GM23338 (cell line): ENCODE data around the gene RASA3. TPM values are rescaled to one million over a fixed set of nuclear protein-coding genes. Genes with fewer than 3 reads are reported as not detected.

Experiments used
- ATAC-seq: fragments of 200-7000 bp; cut with Tn5 transposase; 3 replicates; pipeline ENCODE4 v1.9.1; 2020
- DNase-seq: peaks from one replicate; pipeline ENCODE4 v3.0.0-alpha.2; 2015; ENCODE audit warnings: low spot score
- H2AFZ ChIP-seq: fragments of 200-600 bp; sonication (generic); 2 replicates; pipeline ENCODE4 v1.8.0; 2016; ENCODE audit warnings: antibody characterized with exemption, mild to moderate bottlenecking, moderate library complexity
- H3F3A ChIP-seq: fragments of 200-600 bp; sonication (generic); replicated peaks from 2 replicates; pipeline ENCODE4 v1.8.0; 2017; ENCODE audit warnings: antibody characterized with exemption, mixed run types, low read depth
- H3K27ac ChIP-seq: fragments of 200-600 bp; sonication (generic); 2 replicates; pipeline ENCODE4 v1.6.1; 2016; ENCODE audit warnings: low read depth
- H3K27me3 ChIP-seq: fragments of 200-600 bp; sonication (generic); 2 replicates; pipeline ENCODE4 v1.8.0; 2016; ENCODE audit warnings: mild to moderate bottlenecking, mixed run types, moderate library complexity; ENCODE audit not compliant: insufficient read depth
- H3K36me3 ChIP-seq: fragments of 200-600 bp; sonication (generic); 2 replicates; pipeline ENCODE4 v1.8.0; 2016; ENCODE audit warnings: mild to moderate bottlenecking; ENCODE audit not compliant: insufficient read depth
- H3K4me1 ChIP-seq: fragments of 200-600 bp; sonication (generic); 2 replicates; pipeline ENCODE4 v1.8.0; 2016; ENCODE audit warnings: mild to moderate bottlenecking, moderate library complexity; ENCODE audit not compliant: insufficient read depth
- H3K4me2 ChIP-seq: fragments of 200-600 bp; sonication (generic); 2 replicates; pipeline ENCODE4 v1.7.1; 2017; ENCODE audit warnings: mixed run types
- H3K4me3 ChIP-seq: fragments of 200-600 bp; sonication (generic); 2 replicates; pipeline ENCODE4 v1.6.1; 2016; ENCODE audit warnings: mixed run types
- H3K79me2 ChIP-seq: fragments of 200-600 bp; sonication (generic); replicated peaks from 2 replicates; pipeline ENCODE4 v1.8.0; 2017; ENCODE audit warnings: mild to moderate bottlenecking; ENCODE audit not compliant: insufficient read depth
- H3K9me2 ChIP-seq: fragments of 200-600 bp; sonication (generic); 2 replicates; pipeline ENCODE4 v1.8.0; 2017; ENCODE audit not compliant: insufficient read depth
- H4K20me1 ChIP-seq: fragments of 200-600 bp; sonication (generic); replicated peaks from 2 replicates; pipeline ENCODE4 v1.8.0; 2017; ENCODE audit warnings: mild to moderate bottlenecking; ENCODE audit not compliant: insufficient read depth
- H3K27ac Mint-ChIP-seq: 2 replicates; pipeline ENCODE4 v1.8.0; 2020; ENCODE audit warnings: inconsistent platforms, mild to moderate bottlenecking, moderate library complexity, mixed read lengths
- H3K27me3 Mint-ChIP-seq: 3 replicates; pipeline ENCODE4 v1.8.0; 2022; ENCODE audit warnings: low read depth, mild to moderate bottlenecking, moderate library complexity, mixed read lengths, inconsistent platforms; ENCODE audit not compliant: insufficient read depth, poor library complexity
- H3K36me3 Mint-ChIP-seq: 3 replicates; pipeline ENCODE4 v1.8.0; 2021; ENCODE audit warnings: low read depth, mild to moderate bottlenecking, inconsistent platforms, moderate library complexity, mixed read lengths
- H3K4me1 Mint-ChIP-seq: 3 replicates; pipeline ENCODE4 v1.8.0; 2020; ENCODE audit warnings: mild to moderate bottlenecking, inconsistent platforms, mixed read lengths
- H3K4me3 Mint-ChIP-seq: 3 replicates; pipeline ENCODE4 v1.8.0; 2021; ENCODE audit warnings: moderate library complexity, mild to moderate bottlenecking, inconsistent platforms, mixed read lengths
- H3K9me3 Mint-ChIP-seq: 3 replicates; pipeline ENCODE4 v1.8.0; 2020; ENCODE audit warnings: moderate library complexity, mild to moderate bottlenecking, inconsistent platforms, mixed read lengths
- CREB1 ChIP-seq: fragments of 250-450 bp; sonication (Bioruptor Pico); IDR thresholded peaks from 2 replicates; pipeline ENCODE4 v1.5.0; 2020; ENCODE audit warnings: low read depth, mild to moderate bottlenecking, moderate library complexity
- EZH2 ChIP-seq: fragments of 200-600 bp; sonication (generic); IDR thresholded peaks from one replicate; pipeline ENCODE4 v1.8.0; 2017; ENCODE audit warnings: antibody characterized with exemption, mild to moderate bottlenecking, low read depth; ENCODE audit not compliant: unreplicated experiment
- JUNB ChIP-seq: IDR thresholded peaks from one replicate; pipeline ENCODE4 v1.6.1; 2016; ENCODE audit warnings: antibody characterized with exemption; ENCODE audit not compliant: unreplicated experiment
- NANOG ChIP-seq: IDR thresholded peaks from 2 replicates; pipeline ENCODE4 v1.6.1; 2016; ENCODE audit warnings: antibody characterized with exemption, borderline replicate concordance
- POLR2AphosphoS5 ChIP-seq: IDR thresholded peaks from 2 replicates; pipeline ENCODE4 v1.6.1; 2016; ENCODE audit warnings: antibody characterized with exemption, low read depth
- STAT1 ChIP-seq: IDR thresholded peaks from one replicate; pipeline ENCODE4 v1.6.1; 2016; ENCODE audit warnings: antibody characterized with exemption; ENCODE audit not compliant: unreplicated experiment
- ZNF114 ChIP-seq: fragments of 250-450 bp; sonication (Bioruptor Pico); IDR thresholded peaks from 2 replicates; pipeline ENCODE4 v1.5.0; 2020; ENCODE audit warnings: mild to moderate bottlenecking, moderate library complexity
- ZNF331 ChIP-seq: fragments of 250-450 bp; sonication (Bioruptor Pico); IDR thresholded peaks from 2 replicates; pipeline ENCODE4 v1.5.0; 2020; ENCODE audit warnings: low read depth, mild to moderate bottlenecking, moderate library complexity
- polyA plus RNA-seq: library from polyadenylated mRNA; unstranded; fragments of >200 nt; fragmentation: Nextera tagmentation; extraction: Ambion mirVana; gene quantifications from 2 replicates; pipeline ENCODE4 v1.2.1, GENCODE V29; 2016
- total RNA-seq: library from RNA; depleted of rRNA; stranded (reverse); fragments of >200 nt; shearing (Covaris generic); gene quantifications from 2 replicates; pipeline ENCODE4 v1.2.3, GENCODE V29; 2014
- TF ChIP-seq, protein P1 (sequence below): fragments of 250-450 bp; sonication (Bioruptor Pico); IDR thresholded peaks from 2 replicates; pipeline ENCODE4 v1.5.0; 2020; ENCODE audit warnings: mild to moderate bottlenecking, moderate library complexity
- TF ChIP-seq, protein P2 (sequence below), 2 experiments: fragments of 200-600 bp in 1 of 2; sonication (generic) in 1 of 2; conservative IDR thresholded peaks; 2 replicates each; pipeline versions ENCODE4 v1.5.1 to v1.6.1; 2016 to 2017; ENCODE audit warnings: antibody characterized with exemption in 2 of 2, low read depth in 2 of 2, mild to moderate bottlenecking in 2 of 2, moderate library complexity in 1 of 2
- TF ChIP-seq, protein P3 (sequence below): IDR thresholded peaks from 2 replicates; pipeline ENCODE4 v1.6.1; 2016; ENCODE audit warnings: antibody characterized with exemption

RASA3 gene
- total and polyA plus RNA-seq, 2 experiments from 2014 or later: 11.2 to 20.7 TPM

DNA sequence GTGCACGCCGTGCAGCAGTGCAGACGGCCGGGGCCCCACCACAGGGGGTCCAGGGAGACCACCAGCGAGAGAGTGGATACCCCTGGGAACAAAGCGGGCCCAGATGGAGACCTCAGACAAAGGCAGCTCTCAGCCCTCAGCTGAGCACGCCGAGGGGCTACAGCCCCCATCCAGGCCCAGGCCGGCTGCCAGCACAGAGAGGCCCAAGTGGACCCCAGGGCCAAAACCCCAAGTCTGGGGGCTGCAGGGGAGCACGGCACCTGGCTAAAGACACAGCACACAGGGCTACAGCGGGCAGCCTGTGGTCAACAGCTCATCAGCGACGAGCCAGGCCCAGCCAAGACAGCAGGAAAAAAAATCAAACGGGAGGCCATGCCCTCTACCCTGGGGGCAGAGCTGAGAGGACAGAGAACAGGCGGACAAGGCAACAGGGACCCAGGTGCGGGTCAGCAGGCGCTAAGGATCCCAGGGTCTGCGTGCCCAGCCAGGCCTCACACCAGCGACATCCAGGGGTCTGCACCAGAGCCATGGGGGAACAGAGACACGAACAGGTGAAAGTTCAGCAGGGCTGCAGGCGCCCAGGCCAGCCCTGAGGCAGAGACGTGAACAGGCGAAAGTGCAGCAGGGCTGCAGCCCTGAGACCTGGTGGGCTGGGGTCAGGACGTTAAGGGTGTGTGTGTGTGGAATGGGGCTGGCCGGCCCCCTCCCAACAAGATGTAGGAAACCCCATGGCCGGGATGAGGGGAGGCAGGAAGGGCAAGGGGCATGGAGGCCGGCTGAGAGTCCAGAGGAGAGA is 34.3 kb downstream of the RASA3 start (continued):
- TF ChIP-seq STAT1: no peak
- TF ChIP-seq JUNB: no peak
- TF ChIP-seq CREB1: no peak
- no peak for TF ChIP-seq NANOG
- no peak for TF ChIP-seq ZNF114
- TF ChIP-seq ZNF331 (CRISPR knock-in tag): no peak

DNA sequence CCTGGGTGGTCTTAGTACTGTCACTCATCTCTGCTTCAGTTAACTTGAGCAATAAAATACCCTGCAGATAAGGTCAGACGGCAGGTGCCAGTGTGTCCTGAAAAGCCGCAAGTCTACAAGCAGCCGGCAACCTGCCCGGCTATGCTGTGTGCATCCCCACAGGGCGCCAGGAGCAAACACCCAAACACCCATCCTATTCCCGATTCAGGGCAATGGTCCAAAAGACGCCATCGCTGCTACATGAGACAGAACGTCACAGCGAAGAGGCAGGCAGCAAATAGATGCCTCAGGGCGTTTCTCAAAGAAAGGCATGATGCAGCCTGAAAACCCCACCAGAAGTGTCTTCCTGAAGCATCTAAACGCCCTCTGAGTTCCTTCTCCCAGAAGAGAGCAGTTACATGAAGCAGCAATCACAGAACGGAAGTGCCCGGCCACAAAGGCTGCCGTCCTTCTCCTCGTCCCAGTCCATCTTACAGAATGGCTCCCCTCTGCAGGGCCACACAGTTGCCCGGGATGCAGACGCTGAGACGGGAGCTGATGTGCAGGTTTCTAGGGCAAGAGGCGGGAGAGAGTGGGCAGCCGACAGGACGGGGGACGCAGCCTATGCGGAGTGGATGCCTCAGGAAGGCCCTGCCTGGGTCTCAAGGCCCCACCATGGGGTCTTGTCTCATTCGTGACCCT is 35.1 kb downstream of the RASA3 start:
- Mint-ChIP-seq H3K27ac (no peak overlapping the region; the same call in 1 of the 2 replicates), H3K27me3 (peaks cover 17% of the 10 kb centered on the region), H3K36me3 (peaks cover 9% of the 10 kb centered on the region), H3K9me3 (peaks cover 19% of the 10 kb centered on the region), H3K4me1 (peaks cover 14% of the 10 kb centered on the region), H3K4me3 (no peak overlapping the region)
- no peak for DNase-seq
- Histone ChIP-seq H3K27ac (peak overlapping the region; percentile 59; the same call in 1 of the 2 replicates), H3K79me2 (peaks cover 57% of the 10 kb centered on the region), H2AFZ (no peak overlapping the region), H3K36me3 (no peaks in the 10 kb centered on the region), H3K4me1 (no peaks in the 10 kb centered on the region), H3F3A (0 out of 2 replicates have a peak, but pooled peaks cover 3% of the 10 kb centered on the region), H4K20me1 (no peaks in the 10 kb centered on the region; the same call in 1 of the 2 replicates), H3K27me3 (no peaks in the 10 kb centered on the region), H3K4me2 (no peak overlapping the region), H3K9me2 (no peaks in the 10 kb centered on the region), H3K4me3 (no peak overlapping the region)
- ATAC-seq: no peak
- TF ChIP-seq POLR2AphosphoS5 (no peak), ZNF331 (CRISPR knock-in tag) (no peak), NANOG (no peak), STAT1 (no peak), ZNF114 (no peak), CREB1 (no peak), EZH2 (no peak)
- TF ChIP-seq, protein P1, sequence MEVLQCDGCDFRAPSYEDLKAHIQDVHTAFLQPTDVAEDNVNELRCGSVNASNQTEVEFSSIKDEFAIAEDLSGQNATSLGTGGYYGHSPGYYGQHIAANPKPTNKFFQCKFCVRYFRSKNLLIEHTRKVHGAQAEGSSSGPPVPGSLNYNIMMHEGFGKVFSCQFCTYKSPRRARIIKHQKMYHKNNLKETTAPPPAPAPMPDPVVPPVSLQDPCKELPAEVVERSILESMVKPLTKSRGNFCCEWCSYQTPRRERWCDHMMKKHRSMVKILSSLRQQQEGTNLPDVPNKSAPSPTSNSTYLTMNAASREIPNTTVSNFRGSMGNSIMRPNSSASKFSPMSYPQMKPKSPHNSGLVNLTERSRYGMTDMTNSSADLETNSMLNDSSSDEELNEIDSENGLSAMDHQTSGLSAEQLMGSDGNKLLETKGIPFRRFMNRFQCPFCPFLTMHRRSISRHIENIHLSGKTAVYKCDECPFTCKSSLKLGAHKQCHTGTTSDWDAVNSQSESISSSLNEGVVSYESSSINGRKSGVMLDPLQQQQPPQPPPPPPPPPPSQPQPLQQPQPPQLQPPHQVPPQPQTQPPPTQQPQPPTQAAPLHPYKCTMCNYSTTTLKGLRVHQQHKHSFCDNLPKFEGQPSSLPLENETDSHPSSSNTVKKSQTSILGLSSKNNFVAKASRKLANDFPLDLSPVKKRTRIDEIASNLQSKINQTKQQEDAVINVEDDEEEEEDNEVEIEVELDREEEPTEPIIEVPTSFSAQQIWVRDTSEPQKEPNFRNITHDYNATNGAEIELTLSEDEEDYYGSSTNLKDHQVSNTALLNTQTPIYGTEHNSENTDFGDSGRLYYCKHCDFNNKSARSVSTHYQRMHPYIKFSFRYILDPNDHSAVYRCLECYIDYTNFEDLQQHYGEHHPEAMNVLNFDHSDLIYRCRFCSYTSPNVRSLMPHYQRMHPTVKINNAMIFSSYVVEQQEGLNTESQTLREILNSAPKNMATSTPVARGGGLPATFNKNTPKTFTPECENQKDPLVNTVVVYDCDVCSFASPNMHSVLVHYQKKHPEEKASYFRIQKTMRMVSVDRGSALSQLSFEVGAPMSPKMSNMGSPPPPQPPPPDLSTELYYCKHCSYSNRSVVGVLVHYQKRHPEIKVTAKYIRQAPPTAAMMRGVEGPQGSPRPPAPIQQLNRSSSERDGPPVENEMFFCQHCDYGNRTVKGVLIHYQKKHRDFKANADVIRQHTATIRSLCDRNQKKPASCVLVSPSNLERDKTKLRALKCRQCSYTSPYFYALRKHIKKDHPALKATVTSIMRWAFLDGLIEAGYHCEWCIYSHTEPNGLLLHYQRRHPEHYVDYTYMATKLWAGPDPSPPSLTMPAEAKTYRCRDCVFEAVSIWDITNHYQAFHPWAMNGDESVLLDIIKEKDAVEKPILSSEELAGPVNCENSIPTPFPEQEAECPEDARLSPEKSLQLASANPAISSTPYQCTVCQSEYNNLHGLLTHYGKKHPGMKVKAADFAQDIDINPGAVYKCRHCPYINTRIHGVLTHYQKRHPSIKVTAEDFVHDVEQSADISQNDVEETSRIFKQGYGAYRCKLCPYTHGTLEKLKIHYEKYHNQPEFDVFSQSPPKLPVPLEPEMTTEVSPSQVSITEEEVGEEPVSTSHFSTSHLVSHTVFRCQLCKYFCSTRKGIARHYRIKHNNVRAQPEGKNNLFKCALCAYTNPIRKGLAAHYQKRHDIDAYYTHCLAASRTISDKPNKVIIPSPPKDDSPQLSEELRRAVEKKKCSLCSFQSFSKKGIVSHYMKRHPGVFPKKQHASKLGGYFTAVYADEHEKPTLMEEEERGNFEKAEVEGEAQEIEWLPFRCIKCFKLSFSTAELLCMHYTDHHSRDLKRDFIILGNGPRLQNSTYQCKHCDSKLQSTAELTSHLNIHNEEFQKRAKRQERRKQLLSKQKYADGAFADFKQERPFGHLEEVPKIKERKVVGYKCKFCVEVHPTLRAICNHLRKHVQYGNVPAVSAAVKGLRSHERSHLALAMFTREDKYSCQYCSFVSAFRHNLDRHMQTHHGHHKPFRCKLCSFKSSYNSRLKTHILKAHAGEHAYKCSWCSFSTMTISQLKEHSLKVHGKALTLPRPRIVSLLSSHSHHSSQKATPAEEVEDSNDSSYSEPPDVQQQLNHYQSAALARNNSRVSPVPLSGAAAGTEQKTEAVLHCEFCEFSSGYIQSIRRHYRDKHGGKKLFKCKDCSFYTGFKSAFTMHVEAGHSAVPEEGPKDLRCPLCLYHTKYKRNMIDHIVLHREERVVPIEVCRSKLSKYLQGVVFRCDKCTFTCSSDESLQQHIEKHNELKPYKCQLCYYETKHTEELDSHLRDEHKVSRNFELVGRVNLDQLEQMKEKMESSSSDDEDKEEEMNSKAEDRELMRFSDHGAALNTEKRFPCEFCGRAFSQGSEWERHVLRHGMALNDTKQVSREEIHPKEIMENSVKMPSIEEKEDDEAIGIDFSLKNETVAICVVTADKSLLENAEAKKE (CRISPR knock-in tag): no peak
- TF ChIP-seq, protein P2, sequence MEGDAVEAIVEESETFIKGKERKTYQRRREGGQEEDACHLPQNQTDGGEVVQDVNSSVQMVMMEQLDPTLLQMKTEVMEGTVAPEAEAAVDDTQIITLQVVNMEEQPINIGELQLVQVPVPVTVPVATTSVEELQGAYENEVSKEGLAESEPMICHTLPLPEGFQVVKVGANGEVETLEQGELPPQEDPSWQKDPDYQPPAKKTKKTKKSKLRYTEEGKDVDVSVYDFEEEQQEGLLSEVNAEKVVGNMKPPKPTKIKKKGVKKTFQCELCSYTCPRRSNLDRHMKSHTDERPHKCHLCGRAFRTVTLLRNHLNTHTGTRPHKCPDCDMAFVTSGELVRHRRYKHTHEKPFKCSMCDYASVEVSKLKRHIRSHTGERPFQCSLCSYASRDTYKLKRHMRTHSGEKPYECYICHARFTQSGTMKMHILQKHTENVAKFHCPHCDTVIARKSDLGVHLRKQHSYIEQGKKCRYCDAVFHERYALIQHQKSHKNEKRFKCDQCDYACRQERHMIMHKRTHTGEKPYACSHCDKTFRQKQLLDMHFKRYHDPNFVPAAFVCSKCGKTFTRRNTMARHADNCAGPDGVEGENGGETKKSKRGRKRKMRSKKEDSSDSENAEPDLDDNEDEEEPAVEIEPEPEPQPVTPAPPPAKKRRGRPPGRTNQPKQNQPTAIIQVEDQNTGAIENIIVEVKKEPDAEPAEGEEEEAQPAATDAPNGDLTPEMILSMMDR (conservative IDR thresholded peaks at IDR 0.05; ENCODE audit: low read depth in 2 of 2): no peak
- TF ChIP-seq, protein P3, sequence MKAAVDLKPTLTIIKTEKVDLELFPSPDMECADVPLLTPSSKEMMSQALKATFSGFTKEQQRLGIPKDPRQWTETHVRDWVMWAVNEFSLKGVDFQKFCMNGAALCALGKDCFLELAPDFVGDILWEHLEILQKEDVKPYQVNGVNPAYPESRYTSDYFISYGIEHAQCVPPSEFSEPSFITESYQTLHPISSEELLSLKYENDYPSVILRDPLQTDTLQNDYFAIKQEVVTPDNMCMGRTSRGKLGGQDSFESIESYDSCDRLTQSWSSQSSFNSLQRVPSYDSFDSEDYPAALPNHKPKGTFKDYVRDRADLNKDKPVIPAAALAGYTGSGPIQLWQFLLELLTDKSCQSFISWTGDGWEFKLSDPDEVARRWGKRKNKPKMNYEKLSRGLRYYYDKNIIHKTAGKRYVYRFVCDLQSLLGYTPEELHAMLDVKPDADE: no peak
